Colonic mucosa (tissue), 4 donors: ENCODE data around the gene LDAH. TPM values are rescaled to one million over a fixed set of nuclear protein-coding genes. Genes with fewer than 3 reads are reported as not detected.

Experiments
- DNase-seq: peaks from one replicate; pipeline ENCODE4 v3.0.0-alpha.2; 2020
- H3K27ac ChIP-seq: fragments of 200-600 bp; one replicate; pipeline ENCODE4 v1.8.0; 2021
- H3K27me3 ChIP-seq: fragments of 200-600 bp; one replicate; pipeline ENCODE4 v1.8.0; 2021
- H3K36me3 ChIP-seq: fragments of 200-600 bp; one replicate; pipeline ENCODE4 v1.8.0; 2021
- H3K4me1 ChIP-seq: fragments of 200-600 bp; one replicate; pipeline ENCODE4 v1.8.0; 2021; ENCODE audit warnings: mild to moderate bottlenecking
- H3K4me3 ChIP-seq: fragments of 200-600 bp; one replicate; pipeline ENCODE4 v1.8.0; 2021
- H3K9ac ChIP-seq, 2 donors: one replicate each; pipeline ENCODE4 v1.7.0; 2013; ENCODE audit warnings: control low read depth in 2 of 2, low read depth in 2 of 2, low read length in 2 of 2
- H3K9me3 ChIP-seq: fragments of 200-600 bp; one replicate; pipeline ENCODE4 v1.8.0; 2021
- CTCF ChIP-seq: fragments of 200-600 bp; IDR thresholded peaks from one replicate; pipeline ENCODE4 v1.8.0; 2022; ENCODE audit warnings: antibody characterized with exemption, mild to moderate bottlenecking
- intact Hi-C: fragments of 100-400 bp; cut with DNase I; formaldehyde crosslinking; loops from one replicate; pipeline ENCODE4 v1.14.1; 2022
- total RNA-seq, 2 donors: library from RNA; stranded (reverse); fragmentation: NEBNext Ultra II Directional in 1 of 2; extraction: Animal tissue kit (Norgen Biotek cat#: 25700) in 1 of 2; gene quantifications; one replicate each; pipeline ENCODE4 v1.2.1, GENCODE V29; 2021
- donor health status: healthy.
- donor health status: DM: no; HTN: no; CAD: no.
- donor health status: DM: no; HTN: no; CAD: no.

LDAH gene
- total RNA-seq, 2 donors from 2014 or later: 15.0 to 25.9 TPM

DNA sequence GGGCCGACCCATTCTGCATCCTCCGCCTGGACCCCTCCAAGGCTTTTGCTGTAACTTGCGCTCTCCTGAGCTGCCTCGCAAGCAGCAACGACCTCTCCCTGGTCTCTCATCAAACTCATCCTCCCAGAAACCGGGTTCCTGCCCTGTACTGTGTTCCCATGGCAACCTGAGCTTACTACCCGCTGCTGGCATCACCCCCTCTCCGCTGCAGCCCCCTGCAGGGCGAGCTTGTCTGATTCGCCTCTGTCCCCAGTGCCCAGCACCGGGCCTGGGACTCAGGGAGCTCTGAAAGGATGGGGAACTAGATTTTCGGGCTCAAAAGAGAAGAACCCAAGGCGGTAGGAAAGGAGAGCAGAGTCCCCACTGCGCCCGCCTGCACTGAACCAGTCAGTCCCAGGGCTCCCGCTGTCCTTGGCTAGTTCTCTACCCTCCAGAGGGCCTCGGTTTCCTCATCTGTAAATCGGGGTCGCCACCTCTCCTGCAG is 172.5 kb downstream of the LDAH start:
- H3K9ac ChIP-seq: peak overlapping the region; percentile 95
- DNase-seq: peak; percentile 47
- no peaks in the 10 kb centered on the region for H3K9me3 ChIP-seq
- intact Hi-C loops: no loop called here
- H3K27ac ChIP-seq: peak overlapping the region; percentile 78
- peaks cover 10% of the 10 kb centered on the region for H3K4me1 ChIP-seq
- H3K27me3 ChIP-seq: no peaks in the 10 kb centered on the region
- no peak for TF ChIP-seq CTCF
- no peaks in the 10 kb centered on the region for H3K36me3 ChIP-seq
- H3K4me3 ChIP-seq: peak overlapping the region; percentile 77

- Histone ChIP-seq H3K4me3 (peak overlapping the region; percentile 77), H3K9me3 (no peaks in the 10 kb centered on the region), H3K36me3 (no peaks in the 10 kb centered on the region), H3K27me3 (no peaks in the 10 kb centered on the region), H3K4me1 (peaks cover 10% of the 10 kb centered on the region), H3K27ac (peak overlapping the region; percentile 78), H3K9ac (peak overlapping the region; percentile 95)
- intact Hi-C loops: no loop called here
- no peak for TF ChIP-seq CTCF
- no peak for DNase-seq
These were observed 172.9 kb downstream of the LDAH start for GRCh38 chr2:20649976-20650375.

DNA sequence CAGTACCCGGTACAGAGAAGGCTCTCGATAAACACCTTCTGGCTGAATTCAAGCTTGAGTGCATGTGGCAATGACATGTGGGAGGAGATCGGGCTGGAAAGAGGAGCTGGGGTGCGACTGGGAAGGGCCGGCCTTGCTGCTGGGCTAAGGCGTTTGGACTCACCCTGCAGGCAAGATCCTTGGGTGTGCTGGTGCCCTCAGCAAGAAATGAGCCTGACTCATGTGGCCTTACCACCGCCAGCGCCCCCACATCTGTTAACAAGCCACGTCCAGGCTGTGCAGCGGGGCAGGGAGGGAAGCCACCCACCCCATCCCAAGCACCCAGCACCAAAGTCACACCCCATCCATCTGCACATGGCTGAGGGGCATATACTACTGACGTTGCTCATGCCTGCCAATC is 173.3 kb downstream of the LDAH start:
- intact Hi-C loops: no loop called here
- no peak for DNase-seq
- H3K27me3 ChIP-seq: no peaks in the 10 kb centered on the region
- no peaks in the 10 kb centered on the region for H3K36me3 ChIP-seq
- peaks cover 10% of the 10 kb centered on the region for H3K4me1 ChIP-seq
- H3K9me3 ChIP-seq: no peaks in the 10 kb centered on the region
- H3K9ac ChIP-seq: peak overlapping the region in 1 of 2 donors; percentile 95
- H3K27ac ChIP-seq: no peak overlapping the region
- peak overlapping the region; percentile 77 for H3K4me3 ChIP-seq
- no peak for TF ChIP-seq CTCF

DNA sequence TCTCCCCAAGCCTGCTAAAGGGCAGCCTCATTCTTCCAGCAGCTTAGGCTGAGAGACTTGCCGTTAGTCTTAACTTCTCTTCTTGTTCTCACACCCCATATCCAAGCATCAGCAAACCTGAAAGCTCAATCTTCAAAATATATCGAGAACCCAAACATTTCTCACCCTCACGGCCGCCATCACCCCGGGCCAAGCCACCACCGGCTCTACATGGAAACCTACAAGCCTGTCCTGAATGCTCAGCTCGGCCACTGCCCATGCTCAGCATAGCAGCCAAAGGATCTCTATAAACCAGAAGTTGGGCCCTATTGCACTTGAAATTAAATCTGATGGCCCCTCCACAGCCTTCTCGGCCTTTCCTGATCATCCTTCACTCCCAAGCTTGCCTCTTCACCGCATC is 174.1 kb downstream of the LDAH start:
- no peak for TF ChIP-seq CTCF
- Histone ChIP-seq H3K9ac (no peak overlapping the region), H3K27me3 (no peaks in the 10 kb centered on the region), H3K27ac (no peak overlapping the region), H3K4me3 (no peak overlapping the region), H3K9me3 (no peaks in the 10 kb centered on the region), H3K4me1 (peaks cover 10% of the 10 kb centered on the region), H3K36me3 (no peaks in the 10 kb centered on the region)
- no peak for DNase-seq
- intact Hi-C loops: no loop called here

GRCh38 chr2:20648206-20648605 is 174.7 kb downstream of the LDAH start:
- intact Hi-C loops: no loop called here
- H3K27ac ChIP-seq: no peak overlapping the region
- H3K9ac ChIP-seq: no peak overlapping the region
- H3K4me3 ChIP-seq: no peak overlapping the region
- no peak for DNase-seq
- H3K9me3 ChIP-seq: no peaks in the 10 kb centered on the region
- no peaks in the 10 kb centered on the region for H3K36me3 ChIP-seq
- no peak for TF ChIP-seq CTCF
- peaks cover 10% of the 10 kb centered on the region for H3K4me1 ChIP-seq
- no peaks in the 10 kb centered on the region for H3K27me3 ChIP-seq

DNA sequence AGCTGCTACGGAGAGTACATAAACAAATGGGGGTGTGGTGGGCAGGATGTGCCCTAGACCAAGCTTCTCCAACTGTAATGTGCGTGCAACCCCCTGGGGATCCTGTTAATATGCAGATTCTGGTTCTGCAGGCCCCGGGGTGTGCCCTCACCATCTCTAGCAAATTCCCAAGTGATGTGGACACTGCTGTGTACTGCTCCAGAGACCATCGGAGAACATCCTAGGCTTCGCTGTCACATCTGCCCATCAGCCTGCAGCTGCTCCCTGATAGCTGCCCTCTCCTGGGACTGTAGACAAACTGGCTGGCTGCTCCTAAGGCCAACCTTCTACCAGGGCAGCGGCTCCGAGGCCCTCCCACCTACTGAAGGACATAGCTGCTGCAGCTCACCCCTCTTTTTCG is 175.2 kb downstream of the LDAH start:
- Histone ChIP-seq H3K4me3 (no peak overlapping the region), H3K9ac (no peak overlapping the region), H3K36me3 (no peaks in the 10 kb centered on the region), H3K4me1 (peaks cover 10% of the 10 kb centered on the region), H3K9me3 (no peaks in the 10 kb centered on the region), H3K27me3 (no peaks in the 10 kb centered on the region), H3K27ac (no peak overlapping the region)
- intact Hi-C loops: no loop called here
- no peak for TF ChIP-seq CTCF
- no peak for DNase-seq
